ENCODE measurements around the gene ABCC5.

Gene ABCC5

DNA sequence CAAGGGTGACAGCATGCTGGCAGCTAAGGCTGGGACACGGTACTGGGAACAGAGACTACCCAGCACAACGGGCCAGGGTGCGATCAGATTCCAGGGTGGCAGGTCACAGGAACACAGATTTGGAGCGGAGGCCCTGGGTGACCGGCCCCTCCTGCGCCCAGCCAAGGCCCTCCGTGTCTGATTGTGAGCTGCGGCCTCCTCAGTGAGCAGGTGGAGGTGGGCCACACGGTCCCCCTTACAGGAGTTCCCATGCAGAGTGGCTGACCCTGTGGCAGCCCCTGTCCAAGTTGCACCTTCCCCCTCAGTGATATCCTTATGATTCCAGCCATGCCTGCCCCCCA, 104.1 kb downstream of the ABCC5 start:
- TF ChIP-seq, protein P1, sequence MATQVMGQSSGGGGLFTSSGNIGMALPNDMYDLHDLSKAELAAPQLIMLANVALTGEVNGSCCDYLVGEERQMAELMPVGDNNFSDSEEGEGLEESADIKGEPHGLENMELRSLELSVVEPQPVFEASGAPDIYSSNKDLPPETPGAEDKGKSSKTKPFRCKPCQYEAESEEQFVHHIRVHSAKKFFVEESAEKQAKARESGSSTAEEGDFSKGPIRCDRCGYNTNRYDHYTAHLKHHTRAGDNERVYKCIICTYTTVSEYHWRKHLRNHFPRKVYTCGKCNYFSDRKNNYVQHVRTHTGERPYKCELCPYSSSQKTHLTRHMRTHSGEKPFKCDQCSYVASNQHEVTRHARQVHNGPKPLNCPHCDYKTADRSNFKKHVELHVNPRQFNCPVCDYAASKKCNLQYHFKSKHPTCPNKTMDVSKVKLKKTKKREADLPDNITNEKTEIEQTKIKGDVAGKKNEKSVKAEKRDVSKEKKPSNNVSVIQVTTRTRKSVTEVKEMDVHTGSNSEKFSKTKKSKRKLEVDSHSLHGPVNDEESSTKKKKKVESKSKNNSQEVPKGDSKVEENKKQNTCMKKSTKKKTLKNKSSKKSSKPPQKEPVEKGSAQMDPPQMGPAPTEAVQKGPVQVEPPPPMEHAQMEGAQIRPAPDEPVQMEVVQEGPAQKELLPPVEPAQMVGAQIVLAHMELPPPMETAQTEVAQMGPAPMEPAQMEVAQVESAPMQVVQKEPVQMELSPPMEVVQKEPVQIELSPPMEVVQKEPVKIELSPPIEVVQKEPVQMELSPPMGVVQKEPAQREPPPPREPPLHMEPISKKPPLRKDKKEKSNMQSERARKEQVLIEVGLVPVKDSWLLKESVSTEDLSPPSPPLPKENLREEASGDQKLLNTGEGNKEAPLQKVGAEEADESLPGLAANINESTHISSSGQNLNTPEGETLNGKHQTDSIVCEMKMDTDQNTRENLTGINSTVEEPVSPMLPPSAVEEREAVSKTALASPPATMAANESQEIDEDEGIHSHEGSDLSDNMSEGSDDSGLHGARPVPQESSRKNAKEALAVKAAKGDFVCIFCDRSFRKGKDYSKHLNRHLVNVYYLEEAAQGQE (IDR thresholded peaks at IDR 0.05; ENCODE audit: insufficient read depth in 1 of 2, low read depth in 2 of 2, low read length in 2 of 2), result no peak
- no peak for TF ChIP-seq TAF1 (IDR thresholded peaks at IDR 0.05; ENCODE audit: borderline replicate concordance, insufficient read depth, low read length)

DNA sequence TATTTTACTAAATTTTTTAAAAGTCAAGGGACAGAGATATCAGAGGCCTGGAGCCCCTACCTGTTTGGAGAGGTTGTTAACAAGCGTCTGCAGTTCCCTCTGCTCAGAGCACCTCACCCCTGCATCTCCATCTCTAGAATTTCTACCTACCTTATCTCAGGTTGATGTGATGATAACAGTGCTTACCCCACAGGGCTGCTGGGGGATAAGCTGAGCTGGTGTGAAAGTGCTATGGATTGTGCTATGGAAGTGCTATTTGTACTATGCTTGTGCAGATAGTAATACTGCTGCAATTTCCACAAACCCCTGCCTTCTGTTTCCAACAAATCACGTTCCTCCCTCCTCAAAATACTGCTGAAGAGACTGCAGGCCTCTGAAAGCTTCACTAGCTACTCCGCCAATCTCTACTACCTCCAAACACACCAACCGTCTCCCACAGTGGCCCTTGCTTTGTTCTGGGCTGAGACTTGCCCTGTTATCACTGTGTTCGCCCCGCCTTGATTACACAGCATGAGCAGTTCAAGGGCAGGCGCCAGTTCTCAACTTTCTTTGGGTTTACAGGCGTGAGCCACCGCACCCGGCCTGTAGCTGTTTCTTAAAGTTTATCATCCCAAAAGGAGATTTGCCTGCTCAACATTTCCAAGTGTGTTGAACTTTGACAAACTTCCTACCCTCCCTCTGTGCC, 104.6 kb downstream of the ABCC5 start:
- TF ChIP-seq TAF1 (IDR thresholded peaks at IDR 0.05; ENCODE audit: borderline replicate concordance, insufficient read depth, low read length), result no peak

DNA sequence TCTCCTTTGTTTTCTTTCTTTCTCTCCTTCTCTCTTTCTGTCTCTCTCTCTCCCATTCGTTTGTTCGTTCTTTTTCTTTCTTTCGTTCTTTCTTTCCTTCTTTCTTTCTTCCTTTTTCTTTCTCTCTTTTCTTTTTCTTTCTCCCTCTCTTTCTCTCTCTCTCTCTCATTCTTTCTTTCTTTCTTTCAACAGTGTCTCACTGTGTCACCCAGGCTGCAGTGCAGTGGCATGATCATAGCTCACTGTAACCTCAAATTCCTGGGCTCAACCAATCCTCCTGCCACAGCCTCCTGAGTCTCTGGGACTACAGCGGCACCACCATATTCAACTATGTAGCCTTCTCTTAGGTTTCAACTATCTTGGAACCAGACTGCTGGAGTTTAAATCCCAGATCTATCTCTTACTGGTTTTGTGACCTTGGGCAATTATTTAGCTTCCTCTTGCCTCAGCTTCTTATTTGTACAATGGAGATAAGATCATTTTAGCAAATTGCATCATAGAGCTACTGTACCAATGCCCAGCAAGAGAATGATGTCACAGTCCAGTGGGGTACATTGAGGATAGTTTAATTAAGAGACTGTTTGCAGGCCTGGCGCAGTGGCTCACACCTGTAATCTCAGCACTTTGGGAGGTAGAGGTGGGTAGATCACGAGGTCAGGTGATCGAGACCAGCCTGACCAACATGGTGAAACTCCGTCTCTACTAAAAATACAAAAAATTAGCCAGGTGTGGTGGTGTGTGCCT, 105.7 kb downstream of the ABCC5 start:
- TF ChIP-seq POLR2AphosphoS5 (IDR thresholded peaks at IDR 0.05; ENCODE audit: low read depth, low read length), result no peak
- TF ChIP-seq, protein P1 (IDR thresholded peaks at IDR 0.05; ENCODE audit: insufficient read depth in 1 of 2, low read depth in 2 of 2, low read length in 2 of 2), result no peak
- no peak for TF ChIP-seq FOXP2 (optimal IDR thresholded peaks at IDR 0.05; ENCODE audit: borderline replicate concordance, extremely low read depth, extremely low read length, insufficient read depth)
- no peak for TF ChIP-seq SIN3A (IDR thresholded peaks at IDR 0.05; ENCODE audit: borderline replicate concordance, insufficient read depth, low read length)
- TF ChIP-seq TAF1 (IDR thresholded peaks at IDR 0.05; ENCODE audit: borderline replicate concordance, insufficient read depth, low read length), result no peak

DNA sequence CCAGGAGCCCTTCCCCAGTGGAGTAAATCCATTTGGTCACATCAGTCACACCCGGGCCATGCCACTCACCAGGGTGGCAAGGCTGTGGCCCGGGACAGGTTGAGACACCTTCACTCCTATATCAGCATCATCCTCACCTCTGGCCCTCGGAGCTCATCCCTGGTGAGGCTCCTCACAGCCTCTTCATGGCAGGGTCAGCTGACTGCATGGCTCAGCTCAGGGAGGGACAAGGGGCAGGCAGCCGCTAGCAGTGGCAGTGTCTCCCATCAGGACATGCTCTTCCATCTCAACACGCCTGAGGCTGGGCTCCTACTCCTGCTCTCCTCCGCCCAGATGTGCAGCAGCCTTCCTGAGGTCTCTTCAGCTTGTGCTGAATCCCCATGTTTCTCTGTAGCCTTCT, 106.6 kb downstream of the ABCC5 start:
- TF ChIP-seq TAF1 (IDR thresholded peaks at IDR 0.05; ENCODE audit: borderline replicate concordance, insufficient read depth, low read length), result no peak
- TF ChIP-seq POLR2AphosphoS5 (IDR thresholded peaks at IDR 0.05; ENCODE audit: low read depth, low read length), result no peak
- TF ChIP-seq FOXP2 (optimal IDR thresholded peaks at IDR 0.05; ENCODE audit: borderline replicate concordance, extremely low read depth, extremely low read length, insufficient read depth), result no peak
- TF ChIP-seq, protein P1 (IDR thresholded peaks at IDR 0.05; ENCODE audit: insufficient read depth in 1 of 2, low read depth in 2 of 2, low read length in 2 of 2), result no peak
- no peak for TF ChIP-seq SIN3A (IDR thresholded peaks at IDR 0.05; ENCODE audit: borderline replicate concordance, insufficient read depth, low read length)

DNA sequence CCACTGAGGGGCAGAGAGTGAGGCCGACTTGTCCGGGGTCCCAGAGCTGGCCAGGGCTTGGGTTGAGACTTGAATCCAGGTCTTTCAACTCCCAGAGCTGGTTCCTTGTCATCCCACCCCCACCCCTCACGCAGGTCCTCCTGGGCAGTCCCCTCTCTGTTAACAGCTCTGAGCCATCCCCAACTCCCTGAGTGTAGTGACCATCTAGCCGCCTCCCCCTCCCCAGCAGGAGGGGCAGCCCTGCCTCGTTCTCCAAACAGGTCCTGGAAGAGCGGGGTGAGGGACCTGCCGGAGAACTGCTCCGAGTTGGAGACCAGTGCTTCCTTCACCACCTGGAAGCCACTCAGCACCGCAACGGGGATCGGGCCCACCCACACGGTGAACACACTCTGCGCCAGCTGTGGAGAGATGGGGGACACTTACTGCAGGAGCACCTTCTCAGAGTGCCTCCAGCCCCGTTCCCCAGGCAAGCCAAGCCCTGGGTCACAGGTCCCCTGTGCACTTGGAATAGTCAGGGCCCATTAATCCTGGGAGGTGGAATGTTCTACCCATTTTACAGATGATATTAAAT, 108.6 kb downstream of the ABCC5 start:
- TF ChIP-seq, protein P1 (IDR thresholded peaks at IDR 0.05; ENCODE audit: insufficient read depth in 1 of 2, low read depth in 2 of 2, low read length in 2 of 2), result no peak
- TF ChIP-seq TAF1 (IDR thresholded peaks at IDR 0.05; ENCODE audit: borderline replicate concordance, insufficient read depth, low read length), result no peak
- no peak for TF ChIP-seq POLR2AphosphoS5 (IDR thresholded peaks at IDR 0.05; ENCODE audit: low read depth, low read length)
- TF ChIP-seq SIN3A (IDR thresholded peaks at IDR 0.05; ENCODE audit: borderline replicate concordance, insufficient read depth, low read length), result no peak
- TF ChIP-seq FOXP2 (optimal IDR thresholded peaks at IDR 0.05; ENCODE audit: borderline replicate concordance, extremely low read depth, extremely low read length, insufficient read depth), result no peak

Data from PFSK-1 (cell line).